ES-I3 (cell line): ENCODE data around the gene PIK3CB.
A peak's percentile ranks its signal among the peaks of the same experiment; 100 is the strongest.
"Not testable (repeated sequence)": the region's sequence is repeated elsewhere in the genome, so short reads cannot be mapped to it uniquely, and the experiment has no call there.

Source experiments
- H3K36me3 ChIP-seq: 2 replicates; pipeline ENCODE4 v1.6.1; 2013; ENCODE audit warnings: mild to moderate bottlenecking, low read length, control low read depth, moderate library complexity; ENCODE audit not compliant: insufficient read depth
- H3K4me1 ChIP-seq: 2 replicates; pipeline ENCODE4 v1.6.1; 2013; ENCODE audit warnings: mild to moderate bottlenecking, control low read depth, low read length; ENCODE audit not compliant: insufficient read depth
- H3K9ac ChIP-seq: 2 replicates; pipeline ENCODE4 v1.6.1; 2013; ENCODE audit warnings: low read depth, mild to moderate bottlenecking, low read length, moderate library complexity
- H3K9me3 ChIP-seq: 2 replicates; pipeline ENCODE4 v1.6.1; 2013; ENCODE audit warnings: mild to moderate bottlenecking, low read length, moderate library complexity; ENCODE audit not compliant: control insufficient read depth, insufficient read depth

Gene PIK3CB

DNA sequence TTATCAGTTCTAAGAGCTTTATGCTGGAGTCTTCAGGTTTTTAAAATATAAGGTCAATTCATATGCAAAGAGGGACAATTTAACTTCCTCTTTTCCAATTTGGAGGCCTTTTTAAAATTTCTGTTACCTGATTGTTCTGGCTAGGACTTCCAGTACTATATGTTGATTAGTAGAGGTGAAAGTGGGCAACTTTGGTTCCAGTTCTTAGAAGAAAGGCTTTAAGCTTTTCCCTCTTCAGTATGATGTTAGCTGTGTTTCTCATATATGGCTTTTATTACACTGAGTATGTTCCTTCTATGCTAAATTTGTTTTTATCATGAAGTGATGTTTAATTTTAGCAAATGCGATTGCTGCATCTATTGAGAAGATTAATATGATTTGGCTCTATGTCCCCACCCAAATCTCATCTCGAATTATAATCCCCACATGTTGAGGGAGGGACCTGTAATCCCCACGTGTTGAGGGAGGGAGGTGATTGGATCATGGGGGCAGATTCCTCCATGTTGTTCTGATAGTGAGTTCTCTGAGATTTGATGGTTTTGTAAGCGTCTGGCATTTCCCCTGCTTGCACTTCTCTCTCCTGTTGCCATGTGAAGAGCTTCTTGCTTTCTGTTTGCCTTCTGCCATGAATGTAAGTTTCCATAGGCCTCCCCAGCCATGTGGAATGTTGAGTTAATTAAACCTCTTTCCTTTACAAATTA, 192.4 kb downstream of the PIK3CB start:
- Histone ChIP-seq H3K4me1 (no peaks in the 10 kb centered on the region), H3K9ac (no peak overlapping the region), H3K36me3 (no peaks in the 10 kb centered on the region), H3K9me3 (peaks cover 6% of the 10 kb centered on the region; the same call in 1 of the 2 replicates)

DNA sequence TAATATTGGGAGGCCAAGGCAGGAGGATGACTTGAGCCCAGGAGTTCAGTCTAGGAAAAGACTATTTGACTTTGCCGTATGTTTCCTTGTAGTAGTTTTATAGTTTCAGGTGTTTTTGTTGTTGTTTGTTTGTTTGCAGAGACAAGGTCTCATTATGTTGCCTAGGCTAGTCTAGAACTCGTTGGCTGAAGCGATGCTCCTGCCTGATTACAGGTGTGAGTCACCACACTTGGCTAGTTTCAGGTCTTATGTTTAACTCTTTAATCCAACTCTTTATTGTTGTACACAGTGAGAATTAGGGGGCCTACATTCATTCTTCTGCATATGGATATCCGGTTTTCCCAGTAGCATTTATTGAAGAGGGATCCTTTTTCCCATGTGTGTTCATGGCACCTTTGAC, 194.2 kb downstream of the PIK3CB start:
- peaks cover 6% of the 10 kb centered on the region; the same call in 1 of the 2 replicates for H3K9me3 ChIP-seq
- H3K9ac ChIP-seq = no peak overlapping the region
- H3K4me1 ChIP-seq = no peaks in the 10 kb centered on the region
- no peaks in the 10 kb centered on the region for H3K36me3 ChIP-seq

DNA sequence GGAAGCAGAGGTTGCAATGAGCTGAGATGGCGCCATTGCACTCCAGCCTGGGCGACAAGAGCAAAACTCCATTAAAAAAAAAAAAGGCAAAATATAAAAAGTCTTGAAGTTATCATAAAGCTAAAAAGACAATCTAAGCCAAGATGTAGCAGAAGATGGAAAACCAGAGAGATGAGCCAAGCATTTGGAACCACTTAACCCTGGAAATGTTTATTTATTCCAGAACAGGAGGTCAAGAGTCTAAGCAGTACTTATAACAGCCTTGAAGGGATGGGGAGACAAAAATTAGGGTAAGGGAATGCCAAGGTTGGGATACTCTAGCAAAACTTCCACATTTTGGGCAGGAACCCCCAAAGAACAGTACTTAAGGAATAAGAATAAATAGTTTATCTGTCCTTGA, 196.1 kb downstream of the PIK3CB start:
- Histone ChIP-seq H3K4me1 (no peaks in the 10 kb centered on the region), H3K9me3 (0 out of 2 replicates have a peak, but pooled peaks cover under 1% of the 10 kb centered on the region), H3K9ac (no peak overlapping the region), H3K36me3 (0 out of 2 replicates have a peak, but pooled peaks cover 1% of the 10 kb centered on the region)

DNA sequence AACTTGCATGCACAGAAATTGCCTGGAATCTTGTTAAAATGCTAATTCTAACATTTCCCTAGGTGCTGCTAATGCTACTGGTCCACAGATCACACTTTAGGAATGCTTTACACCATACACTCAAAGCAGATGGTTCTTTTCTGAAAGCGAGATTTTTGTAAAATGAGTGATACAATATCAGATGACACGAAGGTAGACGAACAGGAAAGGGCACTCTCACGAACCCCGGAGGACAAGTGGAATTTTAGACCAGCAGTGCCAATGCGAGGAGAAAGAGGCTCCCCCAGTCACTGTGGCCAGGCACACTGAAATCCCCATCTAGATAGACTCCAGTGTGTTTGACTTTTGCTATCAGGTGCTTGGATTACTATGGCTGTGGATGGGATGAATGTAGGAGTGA, 205.2 kb downstream of the PIK3CB start:
- no peaks in the 10 kb centered on the region for H3K4me1 ChIP-seq
- no peaks in the 10 kb centered on the region for H3K9me3 ChIP-seq
- H3K36me3 ChIP-seq = 0 out of 2 replicates have a peak, but pooled peaks cover 3% of the 10 kb centered on the region
- no peak overlapping the region for H3K9ac ChIP-seq

DNA sequence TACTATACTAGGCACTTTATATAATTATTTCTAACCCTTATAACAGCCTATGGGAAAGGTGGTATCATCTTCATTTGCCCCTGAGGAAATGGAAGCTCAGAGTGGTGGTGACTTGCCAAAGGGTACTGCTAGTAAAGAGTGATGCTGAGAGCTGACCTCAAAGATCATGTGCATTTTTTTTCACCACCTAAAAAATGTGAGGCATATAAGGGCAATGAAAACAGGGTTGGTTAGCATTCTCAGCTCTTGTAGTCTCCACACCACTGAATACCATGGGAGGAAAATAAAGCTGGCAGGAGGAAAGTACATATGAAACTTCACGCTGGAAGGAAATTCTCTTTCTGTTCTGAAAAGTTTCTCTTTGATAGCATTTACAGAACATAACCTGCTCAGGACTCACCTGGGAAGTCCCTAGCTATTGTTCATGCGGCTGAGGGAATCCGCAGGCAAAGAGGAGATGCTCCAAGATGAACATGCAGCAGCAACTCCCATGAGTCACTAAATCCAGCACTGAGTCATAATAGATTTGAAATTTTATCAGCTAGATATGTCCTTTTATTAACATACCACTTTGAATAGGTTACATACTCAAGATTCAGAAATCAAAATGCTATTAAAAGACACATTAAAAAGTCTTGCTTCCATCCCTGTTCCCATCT, 208.9 kb downstream of the PIK3CB start:
- H3K9ac ChIP-seq = no peak overlapping the region
- no peaks in the 10 kb centered on the region for H3K9me3 ChIP-seq
- H3K4me1 ChIP-seq = no peaks in the 10 kb centered on the region
- no peaks in the 10 kb centered on the region for H3K36me3 ChIP-seq

DNA sequence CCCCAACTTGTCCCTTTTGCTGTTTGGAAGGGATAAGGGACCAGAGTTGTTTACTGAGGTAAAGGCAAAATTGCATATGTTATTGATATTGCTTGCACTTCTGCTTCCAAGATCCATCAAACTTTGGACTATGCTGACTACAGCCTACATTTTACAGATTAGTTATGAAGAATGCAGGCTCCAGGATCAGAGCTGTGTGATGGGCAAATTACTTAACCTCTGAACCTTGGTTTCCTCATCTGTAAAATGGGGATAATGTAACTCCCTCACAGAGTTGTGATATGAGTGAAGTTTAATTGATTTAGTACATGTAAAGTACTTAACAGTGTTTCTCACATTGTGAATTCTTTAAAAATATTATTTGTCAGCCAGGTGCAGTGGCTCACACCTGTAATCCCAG, 210.2 kb downstream of the PIK3CB start:
- Histone ChIP-seq H3K4me1 (no peaks in the 10 kb centered on the region), H3K9me3 (no peaks in the 10 kb centered on the region), H3K9ac (no peak overlapping the region), H3K36me3 (no peaks in the 10 kb centered on the region)

DNA sequence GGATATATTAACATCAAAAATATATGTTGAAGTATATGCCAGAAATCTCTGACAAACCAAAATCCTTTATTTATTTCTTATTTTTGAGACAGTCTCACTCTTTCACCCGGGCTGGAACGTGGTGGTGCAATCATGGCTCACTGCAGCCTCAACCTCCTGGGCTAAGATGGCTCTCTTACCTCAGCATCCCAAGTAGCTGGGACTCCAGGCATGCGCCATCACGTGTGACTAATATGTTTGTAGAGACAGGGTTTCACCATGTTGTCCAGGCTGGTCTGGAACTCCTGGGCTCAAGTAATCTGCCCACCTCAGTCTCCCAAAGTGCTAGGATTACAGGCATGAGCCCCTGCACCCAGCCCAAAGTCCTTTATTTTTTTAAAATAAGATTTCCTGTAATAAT, 214.3 kb downstream of the PIK3CB start:
- H3K36me3 ChIP-seq = no peaks in the 10 kb centered on the region
- no peak overlapping the region for H3K9ac ChIP-seq
- no peaks in the 10 kb centered on the region for H3K4me1 ChIP-seq
- H3K9me3 ChIP-seq = no peaks in the 10 kb centered on the region

DNA sequence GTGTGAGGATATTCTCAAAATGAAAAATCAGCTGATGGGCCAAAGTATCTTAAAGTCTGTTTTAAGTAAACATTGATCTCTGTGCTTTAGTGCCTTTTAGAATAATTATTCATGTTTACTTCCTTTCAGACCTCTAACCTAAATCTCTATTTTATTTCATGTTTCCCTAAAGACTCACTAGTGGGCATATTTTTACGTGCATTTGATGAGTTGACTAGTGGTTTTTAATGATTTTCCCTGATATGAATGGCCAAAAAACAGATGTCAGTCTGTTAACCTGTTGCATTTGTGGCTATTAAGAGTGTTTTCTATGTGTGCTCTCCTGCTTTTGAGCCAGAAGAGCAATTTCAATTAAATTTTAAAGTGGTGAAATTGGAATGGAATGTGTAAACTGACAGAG, 219.3 kb downstream of the PIK3CB start:
- Histone ChIP-seq H3K9ac (no peak overlapping the region), H3K36me3 (no peaks in the 10 kb centered on the region), H3K9me3 (no peaks in the 10 kb centered on the region)

DNA sequence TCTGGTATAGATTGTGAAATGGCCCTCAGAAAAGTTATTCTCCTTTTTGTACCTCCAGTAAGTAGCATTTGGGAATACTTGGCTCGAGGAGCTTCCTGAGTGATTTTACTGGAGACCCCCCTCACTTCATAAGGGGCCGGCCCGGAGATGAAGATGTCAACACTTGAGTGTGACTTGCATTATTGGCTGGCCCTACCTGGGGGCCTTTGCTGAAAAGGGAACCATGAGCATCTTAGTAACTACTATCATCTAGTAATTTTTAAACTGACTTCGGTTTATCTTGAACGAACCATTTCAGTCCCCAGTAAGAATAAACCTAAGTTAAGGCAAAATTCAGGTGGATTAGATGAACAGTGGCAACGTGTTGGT, 224.8 kb downstream of the PIK3CB start:
- Histone ChIP-seq H3K9me3 (no peaks in the 10 kb centered on the region), H3K36me3 (no peaks in the 10 kb centered on the region), H3K4me1 (peaks cover 4% of the 10 kb centered on the region; the same call in 1 of the 2 replicates), H3K9ac (peak overlapping the region; percentile 73; the same call in 1 of the 2 replicates)

More for the DNA sequence above, 219.3 kb downstream of the PIK3CB start:
- H3K4me1 ChIP-seq = no peaks in the 10 kb centered on the region

DNA sequence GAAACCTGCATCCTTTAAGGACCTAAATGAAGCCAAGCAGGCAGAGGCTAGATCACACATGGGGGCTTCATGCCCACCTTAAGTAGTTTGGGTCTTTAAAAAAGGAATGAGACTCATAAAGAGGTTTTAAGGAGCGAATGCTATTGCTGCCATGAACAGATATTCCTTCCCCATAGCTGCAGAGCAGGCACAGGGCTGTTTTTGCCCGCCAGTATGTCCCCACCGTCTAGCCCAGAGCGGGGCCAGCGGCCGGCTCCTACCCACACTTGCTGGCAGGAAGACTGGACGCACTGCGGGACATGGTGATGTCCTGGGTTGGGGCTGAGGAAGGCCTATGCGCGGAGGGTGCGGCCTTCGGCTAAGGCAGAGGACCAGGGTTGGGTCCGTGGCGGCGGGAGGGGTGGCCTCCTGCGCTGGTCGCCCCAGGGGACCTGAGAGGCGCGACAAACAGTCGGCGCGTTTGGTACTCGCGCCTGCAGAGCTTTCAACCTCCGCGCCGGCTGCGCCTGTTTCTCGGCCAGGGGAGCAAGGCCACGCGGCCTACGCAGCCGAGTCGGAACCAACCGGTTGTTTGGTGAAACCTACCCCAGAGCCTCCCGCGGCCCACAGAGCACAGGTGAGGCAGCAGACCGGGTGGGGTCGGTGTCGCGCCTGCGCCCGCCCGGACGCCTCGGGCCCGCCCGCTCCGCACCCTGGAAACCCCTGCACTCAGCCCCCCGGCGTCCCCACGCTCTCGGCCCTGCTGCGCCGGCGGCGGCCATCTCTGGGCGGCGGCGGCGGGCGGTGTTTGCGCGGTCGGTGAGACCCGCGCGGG, 226.2 kb downstream of the PIK3CB start, which contains the start of gene FAIM:
FAIM (plus strand) TSS at position 450 of the 814 bp plus-strand sequence. CDS start 10,956 bp downstream, outside the sequence.
- Histone ChIP-seq H3K9ac (peak within 1 kb of the TSS; percentile 73), H3K9me3 (no peaks in the 10 kb centered on the region), H3K36me3 (no peaks in the 10 kb centered on the region), H3K4me1 (peaks cover 4% of the 10 kb centered on the region; the same call in 1 of the 2 replicates)

DNA sequence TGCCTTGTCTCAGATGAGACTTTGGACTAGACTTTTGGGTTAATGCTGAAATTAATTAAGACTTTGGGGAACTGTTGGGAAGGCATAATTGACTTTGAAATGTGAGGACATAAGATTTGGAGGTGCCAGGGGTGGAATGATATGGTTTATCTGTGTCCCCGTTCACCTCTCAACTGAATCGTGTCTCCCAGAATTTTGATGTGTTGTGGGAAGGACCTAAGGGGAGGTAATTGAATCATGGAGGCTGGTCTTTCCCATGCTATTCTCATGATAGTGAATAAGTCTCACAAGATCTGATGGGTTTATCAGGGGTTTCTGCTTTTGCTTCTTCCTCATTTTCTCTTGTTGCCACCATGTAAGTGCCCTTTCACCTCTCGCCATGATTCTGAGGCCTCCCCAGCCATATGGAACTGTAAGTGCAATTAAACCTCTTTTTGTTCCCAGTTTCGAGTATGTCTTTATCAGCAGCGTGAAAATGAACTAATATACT, 230.6 kb downstream of the PIK3CB start:
- H3K36me3 ChIP-seq, H3K9ac ChIP-seq, H3K4me1 ChIP-seq, H3K9me3 ChIP-seq: not testable (repeated sequence)
